ENCODE measurements around the gene ZAR1. TPM values are rescaled to one million over a fixed set of nuclear protein-coding genes. Genes with fewer than 3 reads are reported as not detected.

ZAR1 gene
- total RNA-seq, 4 donors from 2014 or later = not detected

GRCh38 chr4:48462363-48462762 is 27.7 kb upstream of the ZAR1 start:
- TF ChIP-seq CTCF (IDR thresholded peaks at IDR 0.05; ENCODE audit: low read depth) = no peak

DNA sequence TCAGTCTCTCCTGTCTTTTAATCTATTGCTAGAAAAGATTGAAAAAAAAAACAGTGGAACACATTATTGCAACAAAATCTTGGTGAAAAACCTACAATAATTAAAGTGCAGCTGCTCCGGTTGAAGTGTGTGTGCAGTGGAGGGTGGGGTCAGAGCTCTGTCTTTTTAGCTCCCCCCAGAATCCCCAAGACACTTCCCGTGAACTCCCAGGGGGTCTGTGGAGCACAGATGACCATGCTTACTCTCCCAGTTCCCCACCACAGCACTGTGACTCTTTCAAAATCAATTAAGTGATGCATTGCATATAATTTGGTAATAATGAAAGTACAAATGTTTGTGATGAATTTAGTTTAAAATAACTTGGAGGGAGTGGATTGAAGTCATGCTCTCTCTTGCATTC is 22.6 kb upstream of the ZAR1 start:
- no peak for TF ChIP-seq CTCF (IDR thresholded peaks at IDR 0.05; ENCODE audit: low read depth)

DNA sequence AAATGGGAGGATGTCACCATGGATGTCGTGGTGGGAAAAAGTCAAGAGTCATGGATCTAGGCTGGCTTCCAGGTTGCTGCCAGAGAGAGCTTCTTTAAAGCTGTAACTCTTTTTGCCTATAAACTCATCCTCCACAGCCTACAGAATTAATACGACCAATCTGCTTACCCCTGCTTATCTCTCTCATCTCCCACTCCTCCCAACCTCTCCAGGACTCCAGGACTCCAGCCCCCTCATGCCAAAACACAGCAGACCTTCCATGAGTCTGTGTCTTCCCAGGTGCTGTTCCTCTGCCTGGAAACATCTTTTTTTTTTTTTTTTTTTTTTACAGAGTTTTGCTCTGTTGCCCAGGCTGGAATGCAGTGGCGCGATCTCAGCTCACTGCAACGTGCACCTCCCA is 22.2 kb upstream of the ZAR1 start:
- TF ChIP-seq CTCF (IDR thresholded peaks at IDR 0.05; ENCODE audit: low read depth) = no peak

- no peak for TF ChIP-seq CTCF (IDR thresholded peaks at IDR 0.05; ENCODE audit: low read depth)
These were observed 19.9 kb upstream of the ZAR1 start for GRCh38 chr4:48470137-48470536.

GRCh38 chr4:48470570-48470969 is 19.5 kb upstream of the ZAR1 start:
- no peak for TF ChIP-seq CTCF (IDR thresholded peaks at IDR 0.05; ENCODE audit: low read depth)

DNA sequence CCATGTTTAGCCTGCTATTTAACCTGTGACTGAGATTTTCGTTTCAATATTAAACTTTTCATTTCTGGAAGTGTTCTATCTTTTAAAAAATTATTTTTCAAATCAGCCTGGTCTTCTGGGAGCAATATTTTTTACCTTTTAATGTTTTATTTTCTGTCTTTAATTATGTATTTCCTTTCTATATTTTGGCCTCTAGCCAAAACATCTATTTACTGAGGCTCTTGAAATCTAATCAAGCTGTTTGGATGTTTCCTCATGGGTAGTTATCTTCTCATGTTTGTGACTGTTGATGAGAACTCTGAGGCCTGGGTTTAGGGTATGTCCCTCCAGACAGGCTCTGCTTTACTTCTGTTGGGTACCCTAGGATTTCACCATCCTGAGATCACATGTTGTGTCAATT is 17.3 kb upstream of the ZAR1 start:
- no peak for TF ChIP-seq CTCF (IDR thresholded peaks at IDR 0.05; ENCODE audit: low read depth)

DNA sequence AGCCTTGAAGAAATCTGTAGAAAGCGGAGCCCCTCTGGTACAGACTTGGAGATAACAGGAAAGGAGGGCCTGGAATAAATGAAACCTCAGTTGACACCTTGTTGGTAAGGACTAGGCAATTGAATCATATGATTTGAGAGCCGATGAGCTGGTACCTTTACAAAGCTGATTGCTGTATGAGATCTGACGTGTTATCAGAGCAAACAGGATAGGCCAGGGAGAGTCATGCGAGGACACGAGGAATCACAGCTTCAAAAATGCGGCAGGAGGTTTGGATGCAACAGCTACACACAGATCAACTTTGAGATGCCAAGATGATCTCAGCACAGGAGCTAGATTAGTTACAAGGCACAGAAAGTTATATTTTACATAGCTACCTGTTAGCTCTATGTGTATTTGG is 14.3 kb upstream of the ZAR1 start:
- TF ChIP-seq CTCF (IDR thresholded peaks at IDR 0.05; ENCODE audit: low read depth) = no peak

GRCh38 chr4:48478273-48478672 is 11.8 kb upstream of the ZAR1 start:
- TF ChIP-seq CTCF (IDR thresholded peaks at IDR 0.05; ENCODE audit: low read depth) = no peak
